GM19099 (cell line): ENCODE data around the gene ALOX15B.

Experiments used
- POLR2A ChIP-seq: IDR thresholded peaks from 3 replicates; pipeline ENCODE4 v1.6.1; 2011; ENCODE audit warnings: low read depth; ENCODE audit not compliant: insufficient read length; ENCODE audit errors: extremely low read depth

The ALOX15B gene

GRCh38 chr17:8038954-8039610 is at the start of gene ALOX15B:
TSS of gene ALOX15B (plus strand) at chr17:8039059. CDS start at chr17:8039156, 97 bp downstream.
- no peak for TF ChIP-seq POLR2A

DNA sequence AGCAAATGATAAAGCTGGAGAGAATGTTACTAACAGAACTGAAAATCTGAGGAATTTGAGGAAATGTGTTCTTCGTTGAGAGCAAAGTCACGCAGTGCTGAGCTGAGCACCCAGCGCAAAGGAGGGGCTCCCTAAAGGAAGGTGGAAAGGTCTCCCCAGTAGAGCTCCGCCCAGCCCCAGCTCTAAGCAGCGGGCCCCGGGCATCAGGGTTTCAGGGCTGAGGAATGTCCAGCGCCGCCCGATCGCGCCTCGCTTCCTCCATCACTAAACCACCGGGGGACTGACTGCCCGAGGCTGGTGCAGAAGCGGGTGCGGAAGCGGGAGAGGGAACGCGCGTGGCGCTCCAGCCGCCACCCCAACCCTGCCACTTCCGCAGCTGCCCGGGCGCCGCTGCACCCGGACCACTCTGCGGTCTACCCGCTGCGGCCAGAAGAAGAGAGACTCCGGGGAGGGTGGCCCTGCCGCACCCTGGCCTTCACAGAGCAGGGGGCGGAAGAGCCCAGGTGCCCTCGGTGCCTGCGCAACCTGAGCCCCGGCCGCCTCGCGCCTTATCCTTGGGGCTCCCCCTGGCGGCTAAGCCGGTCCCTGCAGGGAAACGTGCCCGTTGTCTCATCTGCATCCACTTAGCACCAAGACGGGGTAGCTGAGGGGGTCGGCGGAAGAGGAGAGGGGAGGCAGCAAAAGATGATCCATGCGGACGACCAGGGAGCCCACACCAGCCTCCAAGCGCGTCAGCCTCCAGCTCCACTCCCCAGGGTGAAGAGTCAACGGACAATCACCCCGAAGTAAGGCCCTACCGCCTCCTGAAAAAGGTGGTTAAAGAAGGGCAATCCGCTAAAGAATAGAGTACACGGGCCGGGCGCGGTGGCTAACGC is 48.8 kb upstream of the ALOX15B start:
- TF ChIP-seq POLR2A = peak; percentile 38

DNA sequence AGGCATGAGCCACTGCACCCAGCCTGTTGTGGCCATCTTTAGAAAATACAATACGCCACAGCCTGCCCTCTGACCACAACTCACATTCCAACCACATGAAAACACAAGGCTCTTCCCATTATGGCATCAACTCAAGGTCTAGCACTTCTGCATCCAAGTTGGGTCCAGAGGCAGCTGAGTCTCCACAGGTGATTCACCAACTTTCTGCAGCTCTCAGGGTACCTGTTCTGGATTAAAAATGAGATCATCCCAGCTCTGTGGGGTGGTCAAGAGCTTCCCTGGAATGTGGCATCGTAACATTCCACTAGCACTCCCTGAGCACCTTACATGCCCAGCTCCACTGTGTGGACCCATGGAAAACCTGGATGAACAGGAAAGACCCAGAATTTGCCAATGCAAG is 46.3 kb upstream of the ALOX15B start:
- no peak for TF ChIP-seq POLR2A

DNA sequence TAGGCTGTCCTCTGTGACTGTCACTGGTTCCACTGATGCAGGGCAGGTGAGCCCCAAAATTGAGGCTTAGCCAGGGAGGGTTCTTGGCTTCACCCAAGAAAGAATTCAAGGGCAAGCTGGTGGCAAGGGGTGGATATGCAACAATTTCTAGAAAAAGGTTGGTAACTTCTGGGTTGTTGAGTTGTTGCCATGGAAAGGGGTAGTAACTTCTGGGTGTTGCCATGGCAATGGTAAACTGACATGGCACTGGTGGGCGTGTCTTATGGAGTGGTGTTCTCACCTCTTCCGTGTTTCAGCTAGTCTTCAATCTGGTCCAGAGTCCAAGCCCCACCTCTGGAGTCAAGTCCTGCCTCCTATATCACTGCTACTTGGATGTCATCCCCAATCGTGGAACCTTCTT is 45.9 kb upstream of the ALOX15B start:
- no peak for TF ChIP-seq POLR2A

GRCh38 chr17:7993972-7994589 is 44.8 kb upstream of the ALOX15B start:
- TF ChIP-seq POLR2A = no peak

GRCh38 chr17:7995724-7996123 is 43.1 kb upstream of the ALOX15B start:
- no peak for TF ChIP-seq POLR2A

GRCh38 chr17:7997186-7997585 is 41.7 kb upstream of the ALOX15B start:
- no peak for TF ChIP-seq POLR2A

DNA sequence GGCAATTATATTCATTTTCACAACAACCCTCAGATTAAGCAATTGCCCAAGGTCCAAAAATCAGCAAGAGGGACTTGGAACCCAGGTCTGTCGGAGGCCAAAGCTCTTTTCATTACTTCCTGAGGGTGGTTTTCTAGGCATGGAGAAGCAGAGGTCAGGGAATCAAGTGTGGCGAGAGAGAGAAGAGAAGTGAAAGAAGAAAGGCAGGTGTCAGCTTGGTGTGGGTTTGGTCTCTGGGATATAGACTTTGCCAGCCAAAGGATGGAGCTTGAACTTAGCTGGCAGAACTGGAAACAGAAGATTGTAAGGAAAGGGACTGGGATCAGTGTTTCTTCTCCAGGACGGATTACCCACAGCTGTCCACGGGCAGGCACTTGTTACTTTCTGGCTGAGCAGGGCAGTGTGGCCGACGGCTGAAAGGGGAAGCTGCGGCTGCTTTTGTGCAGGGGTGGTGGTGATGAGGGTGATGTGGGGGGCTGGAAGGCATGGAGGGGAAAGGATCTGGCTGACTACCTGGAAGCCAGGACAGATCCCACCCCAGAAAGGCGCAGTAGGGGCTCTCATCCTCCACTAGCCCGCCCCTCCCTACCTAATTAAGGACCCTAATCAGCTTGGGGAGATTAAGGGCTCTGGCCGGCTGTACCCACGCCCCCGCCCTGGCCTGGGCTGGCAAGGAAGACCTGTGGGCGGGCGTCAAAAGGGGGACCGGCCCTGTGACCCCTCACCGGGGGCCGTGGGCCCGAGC is 36.7 kb upstream of the ALOX15B start, which contains the start of gene GUCY2D:
TSS of gene GUCY2D (plus strand) at position 640 of the 745 bp plus-strand sequence. CDS start 433 bp downstream, outside the sequence.
- no peak for TF ChIP-seq POLR2A

GRCh38 chr17:8002721-8003593 is 35.9 kb upstream of the ALOX15B start:
- TF ChIP-seq POLR2A = no peak

GRCh38 chr17:8003594-8004181 is 35.2 kb upstream of the ALOX15B start:
- TF ChIP-seq POLR2A = no peak

- TF ChIP-seq POLR2A = no peak
These were observed 34.0 kb upstream of the ALOX15B start for GRCh38 chr17:8004899-8005298.

GRCh38 chr17:8005357-8005756 is 33.5 kb upstream of the ALOX15B start:
- TF ChIP-seq POLR2A = no peak

DNA sequence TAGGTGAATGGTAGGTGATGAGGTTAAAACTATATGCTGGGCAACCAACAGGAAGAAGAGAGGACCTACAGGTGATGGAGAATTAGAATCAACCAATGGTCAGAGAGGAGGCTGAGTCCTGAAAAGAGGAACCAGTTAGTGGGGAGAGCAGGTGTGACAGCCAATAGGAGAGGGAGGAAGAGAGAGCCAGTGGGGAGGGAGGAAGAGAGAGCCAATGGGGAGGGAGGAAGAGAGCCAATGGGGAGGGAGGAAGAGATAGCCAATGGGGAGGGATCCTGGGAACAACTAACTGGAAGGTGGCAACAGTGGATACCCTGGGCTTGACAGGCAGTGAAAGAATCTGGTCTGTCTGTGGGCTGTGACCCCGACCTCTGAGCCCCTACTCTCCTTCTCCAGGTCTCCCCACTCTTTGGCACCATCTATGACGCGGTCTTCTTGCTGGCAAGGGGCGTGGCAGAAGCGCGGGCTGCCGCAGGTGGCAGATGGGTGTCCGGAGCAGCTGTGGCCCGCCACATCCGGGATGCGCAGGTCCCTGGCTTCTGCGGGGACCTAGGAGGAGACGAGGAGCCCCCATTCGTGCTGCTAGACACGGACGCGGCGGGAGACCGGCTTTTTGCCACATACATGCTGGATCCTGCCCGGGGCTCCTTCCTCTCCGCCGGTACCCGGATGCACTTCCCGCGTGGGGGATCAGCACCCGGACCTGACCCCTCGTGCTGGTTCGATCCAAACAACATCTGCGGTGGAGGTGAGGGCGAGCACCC is 32.7 kb upstream of the ALOX15B start:
- no peak for TF ChIP-seq POLR2A
